NT2/D1 (cell line): ENCODE data around the gene TSFM.

Experiments used
- YY1 ChIP-seq: IDR thresholded peaks from 2 replicates; pipeline ENCODE4 v1.6.1; 2011; ENCODE audit not compliant: insufficient read length, insufficient read depth
- ZNF274 ChIP-seq: IDR thresholded peaks from 2 replicates; pipeline ENCODE4 v1.6.1; 2011; ENCODE audit warnings: mild to moderate bottlenecking, low read depth, low read length

DNA sequence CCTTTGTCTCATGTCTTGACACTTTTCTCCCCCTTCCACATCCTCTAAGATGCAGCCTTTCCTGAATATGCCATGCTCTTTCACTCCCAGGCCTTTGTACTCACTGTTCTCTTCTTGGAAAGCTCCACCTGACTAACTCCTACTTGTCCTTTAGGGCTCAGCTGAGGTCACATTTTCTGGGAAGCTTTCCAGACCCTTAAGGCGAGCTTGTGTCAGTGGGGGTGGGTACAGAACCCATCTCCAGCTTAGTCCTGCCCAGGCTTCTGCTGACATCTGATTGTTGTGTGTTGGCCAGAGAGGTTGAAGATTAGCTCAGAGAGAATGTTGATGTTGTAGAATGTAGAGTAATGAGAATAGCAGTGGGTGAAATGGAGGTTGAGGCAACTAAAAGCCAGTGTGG, 2.9 kb upstream of the TSFM start:
- no peak for TF ChIP-seq YY1
- no peak for TF ChIP-seq ZNF274
